Naive thymus-derived CD8-positive, alpha-beta T cell (primary cell): ENCODE measurements around the gene TMEFF2. TPM values are rescaled to one million over a fixed set of nuclear protein-coding genes. Genes with fewer than 3 reads are reported as not detected.
A peak's percentile ranks its signal among the peaks of the same experiment; 100 is the strongest.

Experiments
- ATAC-seq, 2 donors: fragments of 150-1000 bp; cut with Tn5 transposase in 1 of 2; sonication (Bioruptor Pico), chemical (Tn5 transposase) in 1 of 2; 1 replicate in 1 of 2; 2 replicates in 1 of 2; pipeline ENCODE4 v1.10.0; 2021; ENCODE audit warnings: mild to moderate bottlenecking in 2 of 2, moderate library complexity in 2 of 2
- POLR2A ChIA-PET: fragments of 350-600 bp; sonication (Branson Sonifier 250); formaldehyde crosslinking; loops from one replicate; lab custom pipeline; 2021; ENCODE audit warnings: antibody characterized with exemption; lab: Charles Lee
- DNase-seq, 10 donors: peaks; one replicate each; pipeline versions ENCODE4 v3.0.0 to v3.0.0-alpha.2; 2020 to 2022
- H3K27ac Mint-ChIP-seq, 10 donors: one replicate each; pipeline ENCODE4 v1.8.0; 2020 to 2022; ENCODE audit warnings: mild to moderate bottlenecking in 10 of 10, mixed read lengths in 10 of 10, moderate library complexity in 4 of 10, inconsistent platforms in 1 of 10
- H3K27me3 Mint-ChIP-seq, 5 donors: one replicate each; pipeline ENCODE4 v1.8.0; 2021 to 2022; ENCODE audit warnings: mixed read lengths in 5 of 5
- H3K36me3 Mint-ChIP-seq, 3 donors: one replicate each; pipeline ENCODE4 v1.8.0; 2020 to 2022; ENCODE audit warnings: mixed read lengths in 3 of 3, mild to moderate bottlenecking in 2 of 3, inconsistent platforms in 1 of 3
- H3K4me1 Mint-ChIP-seq, 4 donors: one replicate each; pipeline ENCODE4 v1.8.0; 2021 to 2022; ENCODE audit warnings: mixed read lengths in 4 of 4
- H3K4me3 Mint-ChIP-seq, 10 donors: one replicate each; pipeline ENCODE4 v1.8.0; 2020 to 2022; ENCODE audit warnings: mild to moderate bottlenecking in 10 of 10, mixed read lengths in 10 of 10, moderate library complexity in 6 of 10, inconsistent platforms in 1 of 10
- H3K9me3 Mint-ChIP-seq, 9 donors: one replicate each; pipeline ENCODE4 v1.8.0; 2020 to 2022; ENCODE audit warnings: mixed read lengths in 9 of 9, mild to moderate bottlenecking in 3 of 9, inconsistent platforms in 1 of 9, moderate library complexity in 1 of 9
- polyA plus RNA-seq, 3 donors: library from polyadenylated mRNA; unstranded; fragments of 300-500 nt; fragmentation: Illumina TruSeq; gene quantifications; one replicate each; pipeline ENCODE4 v1.2.3, GENCODE V29; 2021
- total RNA-seq, 8 experiments: library from RNA in 2 of 8; stranded (reverse) in 2 of 8; gene quantifications; one replicate each; pipeline ENCODE4 v1.2.3 and lab custom pipeline; 2021 to 2026

TMEFF2 gene
- total and polyA plus RNA-seq, 5 experiments from 2014 or later: not detected

DNA sequence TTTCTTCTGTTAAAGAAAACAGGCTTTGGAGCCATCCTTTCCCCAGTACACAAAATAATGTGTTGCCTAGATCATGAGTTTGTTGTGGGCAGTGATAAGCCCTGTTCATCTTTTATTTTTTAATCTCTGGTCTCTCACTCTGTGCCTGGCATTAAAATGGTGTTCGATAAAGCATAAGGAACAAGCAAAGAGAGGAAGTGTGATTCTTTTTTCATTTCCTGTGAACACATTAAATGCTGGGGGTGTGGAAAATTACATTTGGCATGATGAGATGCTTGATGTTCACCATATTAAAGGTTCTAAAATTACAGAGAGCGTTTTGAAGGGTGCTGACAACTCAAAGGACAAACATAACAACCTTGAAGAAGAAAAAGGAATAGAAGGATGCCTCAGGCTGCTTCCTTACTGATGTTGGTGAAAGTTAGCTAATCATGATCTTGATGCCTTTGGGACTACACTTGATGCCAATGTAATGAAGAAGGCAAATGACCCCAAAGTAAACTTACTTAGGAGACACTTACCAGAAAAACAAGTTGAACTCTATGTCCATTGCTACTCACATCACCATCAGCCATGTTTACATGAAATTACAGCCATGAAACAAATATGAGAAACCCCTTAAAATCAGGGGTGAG lies 33.0 kb downstream of the TMEFF2 start:
- Mint-ChIP-seq H3K27ac (peak overlapping the region in 1 of 10 donors; percentile 12), H3K4me1 (peaks cover 5 to 13% (median 10%) of the 10 kb centered on the region in 4 donors), H3K4me3 (peak overlapping the region in 2 of 10 donors; percentile 2 to 35), H3K9me3 (no peaks in the 10 kb centered on the region), H3K27me3 (peaks cover 0 to 10% (median 3%) of the 10 kb centered on the region in 5 donors), H3K36me3 (no peaks in the 10 kb centered on the region)
- DNase-seq (no peak), ATAC-seq (no peak)
- POLR2A ChIA-PET: interaction anchor here (0.6 kb wide), 1 partner anchor 578 kb away, joined by 3 read pairs; no protein-coding TSS in a partner anchor

DNA sequence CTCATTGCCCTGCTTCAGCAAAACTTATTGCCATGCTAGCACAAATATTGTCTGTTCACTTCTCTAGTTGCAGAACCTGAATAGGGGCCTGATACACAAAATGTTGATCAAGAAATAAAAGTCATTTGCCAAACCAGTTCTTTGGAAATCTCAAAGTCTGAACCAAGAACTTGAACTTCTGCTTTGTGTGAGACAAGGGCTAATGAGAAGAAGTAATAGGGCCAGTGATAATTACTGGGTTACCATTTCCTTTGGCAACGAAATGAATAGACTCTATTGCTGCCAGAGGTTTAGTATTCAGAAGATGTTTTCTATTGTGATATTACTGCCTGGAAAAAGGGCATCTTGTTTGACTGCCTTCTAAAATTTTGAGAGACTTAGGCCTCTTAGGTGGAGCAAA lies 35.0 kb downstream of the TMEFF2 start:
- H3K4me3 Mint-ChIP-seq: no peak overlapping the region
- H3K27me3 Mint-ChIP-seq: peaks cover 0 to 3% (median 0%) of the 10 kb centered on the region in 5 donors
- no peak for DNase-seq
- peaks cover 5 to 15% (median 10%) of the 10 kb centered on the region in 4 donors for H3K4me1 Mint-ChIP-seq
- H3K36me3 Mint-ChIP-seq: no peaks in the 10 kb centered on the region
- H3K9me3 Mint-ChIP-seq: no peaks in the 10 kb centered on the region
- POLR2A ChIA-PET: no interaction called here
- H3K27ac Mint-ChIP-seq: no peak overlapping the region
- no peak for ATAC-seq

DNA sequence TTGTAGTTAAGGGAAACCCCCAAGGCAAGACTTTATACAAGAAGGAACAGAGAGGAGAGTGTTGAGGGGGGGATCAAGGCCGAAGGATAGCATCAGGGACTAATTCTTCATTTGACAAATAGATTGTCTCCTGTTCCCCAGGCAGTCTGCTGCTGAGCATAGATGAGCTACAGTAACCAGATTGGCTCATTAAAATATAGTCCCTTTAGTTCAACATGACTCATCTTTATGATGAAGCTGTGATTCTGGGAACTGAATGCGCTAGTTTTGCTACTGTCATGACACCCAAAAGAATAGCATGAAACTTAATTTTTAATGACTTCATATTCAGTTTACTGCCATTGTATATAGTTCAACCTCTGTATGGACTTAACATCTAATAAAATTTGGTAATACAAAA lies 35.5 kb downstream of the TMEFF2 start:
- ATAC-seq (no peak), DNase-seq (no peak)
- no peaks in the 10 kb centered on the region for H3K9me3 Mint-ChIP-seq
- peaks cover 0 to 2% (median 0%) of the 10 kb centered on the region in 5 donors for H3K27me3 Mint-ChIP-seq
- no peaks in the 10 kb centered on the region for H3K36me3 Mint-ChIP-seq
- POLR2A ChIA-PET: no interaction called here
- no peak overlapping the region for H3K27ac Mint-ChIP-seq
- peaks cover 5 to 15% (median 10%) of the 10 kb centered on the region in 4 donors for H3K4me1 Mint-ChIP-seq
- no peak overlapping the region for H3K4me3 Mint-ChIP-seq

DNA sequence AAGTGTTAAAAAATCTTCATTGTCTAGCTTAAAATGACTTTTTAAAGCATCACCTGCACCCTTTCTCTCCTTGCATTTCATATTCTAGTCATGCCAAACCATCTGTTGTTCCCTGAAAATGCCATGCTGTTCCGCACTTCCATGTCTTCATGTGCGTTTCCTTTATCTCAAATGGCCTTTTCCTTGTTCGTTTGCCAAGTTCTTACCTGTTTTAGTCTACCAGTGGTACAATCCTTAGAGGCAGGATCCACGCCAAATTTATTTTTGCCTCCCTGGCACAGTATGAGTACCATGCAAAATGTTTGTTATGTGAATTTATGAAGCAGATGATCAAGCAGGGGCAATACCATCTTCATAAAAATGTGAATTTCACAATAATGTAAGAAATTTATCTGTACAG lies 37.0 kb downstream of the TMEFF2 start:
- ATAC-seq (no peak), DNase-seq (no peak)
- Mint-ChIP-seq H3K9me3 (no peaks in the 10 kb centered on the region), H3K27ac (no peak overlapping the region), H3K27me3 (peaks cover 0 to 3% (median 0%) of the 10 kb centered on the region in 5 donors), H3K4me3 (no peak overlapping the region), H3K36me3 (no peaks in the 10 kb centered on the region), H3K4me1 (peaks cover 5 to 15% (median 10%) of the 10 kb centered on the region in 4 donors)
- POLR2A ChIA-PET: no interaction called here

DNA sequence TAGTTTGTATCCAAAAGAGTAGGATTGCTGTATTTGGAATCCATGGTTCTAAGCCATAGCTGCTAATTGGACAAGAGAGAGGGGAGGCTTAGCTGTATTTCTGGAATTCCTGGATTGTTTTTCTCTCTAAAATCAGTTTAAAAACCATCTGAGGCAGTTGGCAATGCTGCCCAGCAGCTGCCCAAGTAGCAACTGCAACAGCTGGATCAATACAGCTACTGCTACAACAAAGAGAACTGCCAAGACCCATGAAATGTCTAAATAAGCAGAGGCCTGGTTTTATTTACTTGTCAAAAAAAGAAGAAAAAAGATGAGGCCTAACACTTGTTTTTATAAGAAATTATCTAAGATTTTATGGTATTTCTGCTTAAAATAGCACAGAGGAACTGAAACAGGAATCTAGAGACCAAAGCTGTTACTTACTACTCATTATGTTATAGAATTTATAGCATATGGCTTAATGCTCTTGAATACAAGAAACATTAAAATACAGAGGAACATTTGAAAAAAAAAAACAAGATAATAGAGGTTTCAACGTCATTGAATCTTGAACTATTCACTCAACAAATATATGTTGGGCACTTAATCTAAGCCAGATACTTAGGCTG lies 39.1 kb downstream of the TMEFF2 start:
- peaks cover 0 to 3% (median 0%) of the 10 kb centered on the region in 5 donors for H3K27me3 Mint-ChIP-seq
- POLR2A ChIA-PET: interaction anchor here (0.6 kb wide), 1 partner anchor 607 kb away, joined by 3 read pairs; no protein-coding TSS in a partner anchor
- no peak overlapping the region for H3K27ac Mint-ChIP-seq
- no peak for DNase-seq
- H3K9me3 Mint-ChIP-seq: no peaks in the 10 kb centered on the region
- no peak for ATAC-seq
- peaks cover 0 to 2% (median 0%) of the 10 kb centered on the region in 4 donors for H3K4me1 Mint-ChIP-seq
- H3K36me3 Mint-ChIP-seq: no peaks in the 10 kb centered on the region
- no peak overlapping the region for H3K4me3 Mint-ChIP-seq

DNA sequence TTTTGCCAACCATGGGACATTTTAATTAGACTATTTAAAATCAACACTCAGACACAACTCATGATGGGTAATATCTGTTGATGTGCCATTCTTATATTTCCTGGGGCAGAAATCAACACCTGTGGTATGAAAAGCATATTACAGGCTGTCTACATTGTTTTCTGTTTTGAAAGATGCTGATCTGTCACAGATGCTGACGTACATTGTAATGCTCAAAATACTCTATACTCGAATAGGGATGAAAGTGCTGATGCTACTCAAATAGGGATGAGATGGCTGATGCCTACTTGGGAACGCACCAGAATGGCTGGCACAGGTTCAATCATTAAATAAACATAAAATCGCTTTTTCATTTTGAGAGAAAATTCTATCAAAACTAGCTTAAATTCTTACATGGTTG lies 41.2 kb downstream of the TMEFF2 start:
- Mint-ChIP-seq H3K27ac (no peak overlapping the region), H3K4me1 (peaks cover 0 to 2% (median 0%) of the 10 kb centered on the region in 4 donors), H3K36me3 (no peaks in the 10 kb centered on the region), H3K4me3 (no peak overlapping the region), H3K9me3 (no peaks in the 10 kb centered on the region), H3K27me3 (peaks cover 0 to 3% (median 2%) of the 10 kb centered on the region in 5 donors)
- ATAC-seq (no peak), DNase-seq (no peak)
- POLR2A ChIA-PET: no interaction called here

DNA sequence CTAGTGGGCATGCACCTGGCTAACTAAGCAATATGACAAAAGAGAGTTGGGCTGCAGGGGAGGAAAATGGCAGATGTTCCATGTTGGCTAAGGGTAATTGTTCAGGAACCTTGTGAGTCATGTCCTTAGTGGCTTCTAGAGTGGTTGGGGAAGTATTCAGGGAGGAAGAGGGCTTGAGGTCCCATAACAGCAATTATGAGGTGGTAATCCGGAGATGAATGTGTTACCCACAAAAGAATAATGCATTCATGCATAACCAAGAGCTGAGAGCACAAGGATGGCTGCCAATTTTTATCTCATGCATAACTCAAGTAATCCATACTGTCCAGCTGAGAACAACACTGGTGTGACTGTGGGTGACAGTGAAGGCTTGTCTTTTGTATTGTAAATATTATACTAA lies 42.9 kb downstream of the TMEFF2 start:
- Mint-ChIP-seq H3K9me3 (no peaks in the 10 kb centered on the region), H3K4me1 (peaks cover 0 to 2% (median 0%) of the 10 kb centered on the region in 4 donors), H3K27ac (no peak overlapping the region), H3K4me3 (no peak overlapping the region), H3K27me3 (peaks cover 0 to 3% (median 2%) of the 10 kb centered on the region in 5 donors), H3K36me3 (no peaks in the 10 kb centered on the region)
- POLR2A ChIA-PET: no interaction called here
- DNase-seq (no peak), ATAC-seq (no peak)

DNA sequence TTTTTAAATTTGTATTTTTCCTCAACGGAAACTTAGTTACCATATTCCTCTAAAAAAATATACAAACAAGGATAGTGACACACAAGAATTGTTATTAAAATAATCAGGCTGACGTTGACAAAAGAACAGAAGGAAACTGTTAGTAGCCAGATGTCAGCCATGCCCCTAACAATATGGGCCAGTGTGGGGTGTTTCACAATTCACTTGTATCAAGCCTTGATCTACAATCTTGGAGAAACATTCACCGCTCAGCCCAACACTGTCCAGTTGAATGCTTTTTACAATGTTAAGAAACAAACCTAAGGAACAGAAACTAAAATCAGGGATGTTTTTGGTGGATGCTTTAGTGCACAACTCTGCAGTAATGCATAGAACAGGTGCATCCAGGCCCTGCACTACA lies 44.6 kb downstream of the TMEFF2 start:
- POLR2A ChIA-PET: no interaction called here
- H3K4me1 Mint-ChIP-seq: no peaks in the 10 kb centered on the region

DNA sequence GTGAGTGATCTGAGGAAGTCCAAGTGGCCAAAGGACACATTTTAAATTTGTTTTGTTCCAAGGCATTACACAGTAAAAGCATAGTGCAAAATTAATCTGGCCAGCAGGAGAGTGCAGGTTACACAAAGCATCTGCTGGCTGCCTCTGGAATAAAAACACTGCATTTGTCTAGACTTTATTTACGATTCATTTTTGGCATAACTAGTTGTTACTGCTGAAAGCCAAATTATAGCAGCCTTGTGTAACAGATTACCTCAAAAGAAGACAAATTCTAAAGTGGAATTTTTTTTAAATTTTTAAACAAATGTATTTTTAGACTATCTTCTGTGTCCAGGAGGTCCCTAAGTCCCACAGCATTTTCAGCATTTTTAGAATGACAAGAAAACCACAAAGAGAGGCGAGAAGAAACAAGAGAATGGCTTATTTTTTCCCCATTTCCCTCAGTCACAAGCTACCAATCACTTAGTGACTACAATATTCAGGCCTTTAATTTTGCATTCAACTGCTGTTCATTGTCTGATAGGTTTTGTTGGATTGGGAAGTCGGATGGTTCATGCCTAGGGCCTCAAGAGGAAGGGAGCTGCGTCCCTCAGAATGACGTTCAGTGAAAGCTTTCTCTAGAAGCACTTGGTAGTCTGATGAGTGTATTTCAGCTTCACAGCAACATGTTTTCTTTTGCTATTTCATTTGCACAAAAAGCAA lies 46.0 kb downstream of the TMEFF2 start:
- Mint-ChIP-seq H3K4me1 (no peaks in the 10 kb centered on the region), H3K4me3 (no peak overlapping the region), H3K27ac (no peak overlapping the region), H3K36me3 (no peaks in the 10 kb centered on the region), H3K27me3 (peaks cover 0 to 6% (median 3%) of the 10 kb centered on the region in 5 donors), H3K9me3 (no peaks in the 10 kb centered on the region)
- DNase-seq (no peak), ATAC-seq (no peak)
- POLR2A ChIA-PET: no interaction called here

More for the DNA sequence above, 44.6 kb downstream of the TMEFF2 start:
- DNase-seq: no peak
- ATAC-seq: no peak
- H3K27me3 Mint-ChIP-seq: peaks cover 0 to 3% (median 2%) of the 10 kb centered on the region in 5 donors
- H3K9me3 Mint-ChIP-seq: no peaks in the 10 kb centered on the region
- no peak overlapping the region for H3K27ac Mint-ChIP-seq
- no peak overlapping the region for H3K4me3 Mint-ChIP-seq
- H3K36me3 Mint-ChIP-seq: no peaks in the 10 kb centered on the region

DNA sequence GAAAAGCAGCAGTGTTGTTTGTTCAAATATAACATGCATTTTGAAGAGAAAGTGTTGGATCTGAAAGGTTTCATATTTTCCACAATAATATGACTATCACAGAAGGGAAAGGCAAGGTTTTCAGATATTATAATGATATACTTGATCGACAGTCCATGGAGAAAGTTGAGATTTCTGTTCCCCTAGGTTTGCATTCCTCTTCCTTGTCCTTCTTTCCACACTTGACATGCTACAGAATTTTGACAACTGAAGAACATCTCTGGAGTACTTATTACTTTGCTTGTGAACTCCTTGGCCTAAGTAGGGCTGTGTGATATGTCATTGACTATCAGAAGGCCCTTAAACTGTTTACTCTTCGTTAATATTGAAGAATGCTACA lies 46.5 kb downstream of the TMEFF2 start:
- H3K36me3 Mint-ChIP-seq: no peaks in the 10 kb centered on the region
- no peak for DNase-seq
- H3K4me1 Mint-ChIP-seq: no peaks in the 10 kb centered on the region
- H3K4me3 Mint-ChIP-seq: no peak overlapping the region
- no peaks in the 10 kb centered on the region for H3K9me3 Mint-ChIP-seq
- ATAC-seq: no peak
- POLR2A ChIA-PET: no interaction called here
- H3K27ac Mint-ChIP-seq: no peak overlapping the region
- peaks cover 0 to 6% (median 3%) of the 10 kb centered on the region in 5 donors for H3K27me3 Mint-ChIP-seq

DNA sequence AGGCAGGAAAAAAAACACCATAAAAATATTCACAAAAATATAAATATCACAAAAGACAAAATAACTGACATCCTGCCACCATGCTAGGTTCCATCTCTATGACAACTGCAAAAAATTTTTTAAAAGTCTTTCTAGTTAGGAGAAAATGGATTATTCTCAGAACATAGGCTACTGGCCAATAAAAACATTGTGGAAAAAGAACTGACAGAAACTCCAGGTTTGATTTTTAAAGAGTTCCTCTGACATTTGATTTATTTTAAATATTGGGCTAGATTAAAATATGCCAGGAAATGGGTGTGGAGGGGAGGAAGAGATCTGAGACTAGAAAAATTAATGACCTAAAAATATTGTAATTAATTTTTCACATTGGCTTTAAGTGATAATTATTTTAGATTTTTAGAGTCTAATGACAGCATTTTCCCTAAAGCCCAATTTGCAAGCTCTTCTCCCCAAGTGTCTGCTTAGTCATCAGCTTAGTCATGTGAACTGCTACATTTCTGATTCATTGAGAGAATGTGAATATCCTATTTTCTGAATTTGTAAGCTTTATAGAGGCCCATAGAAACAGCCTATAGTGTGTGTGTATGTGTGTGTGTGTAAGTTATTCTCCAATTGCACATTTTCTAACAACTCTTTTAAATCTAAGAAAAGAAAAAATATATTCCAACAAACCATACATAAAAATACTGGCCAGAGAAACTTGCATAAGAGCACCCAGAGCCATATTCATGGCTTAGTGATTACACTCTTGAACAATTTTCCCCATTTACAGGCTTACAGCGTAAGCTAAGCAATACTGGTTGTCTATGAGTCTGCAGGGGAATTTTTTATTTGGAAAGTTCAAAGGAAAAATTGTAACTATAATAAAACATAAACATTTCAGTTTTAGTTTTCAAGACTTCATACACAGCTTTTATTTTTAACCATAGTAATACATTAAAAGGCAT lies 48.4 kb downstream of the TMEFF2 start:
- ATAC-seq: no peak
- POLR2A ChIA-PET: no interaction called here
- Mint-ChIP-seq H3K27me3 (peaks cover 0 to 5% (median 3%) of the 10 kb centered on the region in 5 donors), H3K9me3 (no peaks in the 10 kb centered on the region), H3K36me3 (no peaks in the 10 kb centered on the region), H3K4me3 (no peak overlapping the region), H3K27ac (no peak overlapping the region), H3K4me1 (no peaks in the 10 kb centered on the region)
- DNase-seq: no peak

DNA sequence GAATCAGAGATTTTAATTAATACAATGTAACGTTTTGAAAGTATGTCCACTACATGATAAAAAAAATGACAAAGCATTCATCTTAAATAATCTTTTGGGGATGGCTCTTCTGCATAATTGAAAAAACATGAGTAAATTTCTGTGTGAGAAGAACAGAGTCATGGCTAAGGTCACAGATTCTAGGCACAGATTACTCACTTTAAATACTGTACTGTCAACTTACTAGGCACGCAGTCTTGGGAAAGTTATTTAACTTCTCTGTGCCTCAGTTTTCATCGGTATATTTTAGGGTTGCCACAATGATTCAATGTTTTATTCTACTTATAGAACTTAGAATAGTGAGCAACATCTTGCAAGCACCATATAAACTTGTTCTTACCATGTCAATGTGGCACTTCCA lies 49.2 kb downstream of the TMEFF2 start:
- DNase-seq (no peak), ATAC-seq (no peak)
- POLR2A ChIA-PET: no interaction called here
- Mint-ChIP-seq H3K27me3 (peaks cover 2 to 8% (median 4%) of the 10 kb centered on the region in 5 donors), H3K36me3 (no peaks in the 10 kb centered on the region), H3K4me3 (no peak overlapping the region), H3K4me1 (no peaks in the 10 kb centered on the region), H3K9me3 (no peaks in the 10 kb centered on the region), H3K27ac (no peak overlapping the region)
